Stimulated activated CD8-positive, alpha-beta memory T cell treated with anti-CD3 and anti-CD28 coated beads, Interleukin-12 subunit alpha, Interleukin-12 subunit beta, amount 100 ng/mL, for 4 hours (primary cell): ENCODE results near the gene C13orf42.
"Not testable (repeated sequence)": the region's sequence is repeated elsewhere in the genome, so short reads cannot be mapped to it uniquely, and the experiment has no call there.

Experiments
- DNase-seq: peaks from one replicate; pipeline ENCODE4 v3.0.0-alpha.2; 2020; ENCODE audit warnings: low read depth

The C13orf42 gene

DNA sequence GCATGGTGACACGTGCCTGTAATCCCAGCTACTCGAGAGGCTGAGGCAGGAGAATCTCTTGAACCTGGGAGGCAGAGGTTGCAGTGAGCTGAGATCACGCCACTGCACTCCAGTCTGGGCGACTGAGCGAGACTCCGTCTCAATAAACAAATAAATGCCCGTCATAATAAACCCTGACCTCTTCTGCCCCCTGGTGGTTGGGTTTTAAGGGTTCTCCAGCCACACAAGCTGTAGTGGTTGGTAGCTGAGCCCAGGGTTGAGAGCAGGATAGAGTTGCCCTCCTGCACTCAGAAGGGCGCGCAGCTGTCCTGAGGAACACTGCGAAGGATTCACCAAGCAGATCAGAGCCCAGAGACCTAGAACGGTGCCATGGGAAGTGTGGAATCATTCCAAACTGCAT is 9.8 kb upstream of the C13orf42 start:
- not testable (repeated sequence) for DNase-seq

DNA sequence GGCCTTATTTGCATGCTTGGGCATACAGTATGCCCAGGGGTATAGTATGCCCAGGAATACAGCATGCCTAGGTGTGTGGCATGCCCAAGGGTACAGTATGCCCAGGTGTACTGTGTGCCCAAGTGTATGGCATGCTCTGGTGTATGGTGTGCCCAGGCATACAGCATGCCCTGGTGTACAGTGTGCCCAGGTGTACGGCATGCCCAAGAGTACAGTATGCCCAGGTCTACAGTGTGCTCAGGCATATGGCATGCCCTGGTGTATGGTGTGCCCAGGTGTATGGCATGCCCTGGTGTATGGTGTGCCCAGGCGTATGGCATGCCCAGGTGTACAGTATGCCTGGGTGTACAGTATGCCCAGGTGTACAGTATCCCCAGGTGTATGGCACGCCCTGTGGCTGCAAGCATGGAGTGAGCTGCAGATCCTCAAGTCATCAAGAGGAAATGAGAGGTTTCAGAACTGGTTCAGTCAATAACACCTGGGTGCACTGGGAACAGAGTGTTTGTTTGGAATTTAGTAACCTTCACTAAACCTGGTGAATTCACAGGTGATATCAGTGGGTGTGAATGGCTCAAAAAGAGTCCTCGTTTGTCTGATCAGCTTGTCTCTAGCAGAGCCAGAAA is 7.8 kb upstream of the C13orf42 start:
- no peak for DNase-seq

DNA sequence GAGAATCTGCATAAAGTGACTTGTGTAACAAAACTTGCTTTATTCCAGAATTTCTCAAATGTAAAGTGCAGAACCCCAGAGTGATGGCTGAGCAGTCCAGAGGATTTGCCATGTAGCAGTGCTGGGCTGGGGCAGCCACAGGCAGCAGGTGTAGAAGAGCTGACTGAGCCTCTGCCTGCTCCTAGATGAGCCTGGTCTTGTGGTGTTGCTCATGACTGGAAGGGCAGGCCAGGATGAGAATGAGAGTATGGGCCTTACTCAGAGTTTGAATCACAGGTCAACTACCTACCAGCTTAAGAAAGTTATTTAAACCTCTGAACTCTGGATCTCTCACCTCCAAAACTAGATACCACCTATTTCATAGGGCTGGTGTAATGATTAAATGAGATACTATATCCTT is 2.9 kb upstream of the C13orf42 start:
- no peak for DNase-seq

DNA sequence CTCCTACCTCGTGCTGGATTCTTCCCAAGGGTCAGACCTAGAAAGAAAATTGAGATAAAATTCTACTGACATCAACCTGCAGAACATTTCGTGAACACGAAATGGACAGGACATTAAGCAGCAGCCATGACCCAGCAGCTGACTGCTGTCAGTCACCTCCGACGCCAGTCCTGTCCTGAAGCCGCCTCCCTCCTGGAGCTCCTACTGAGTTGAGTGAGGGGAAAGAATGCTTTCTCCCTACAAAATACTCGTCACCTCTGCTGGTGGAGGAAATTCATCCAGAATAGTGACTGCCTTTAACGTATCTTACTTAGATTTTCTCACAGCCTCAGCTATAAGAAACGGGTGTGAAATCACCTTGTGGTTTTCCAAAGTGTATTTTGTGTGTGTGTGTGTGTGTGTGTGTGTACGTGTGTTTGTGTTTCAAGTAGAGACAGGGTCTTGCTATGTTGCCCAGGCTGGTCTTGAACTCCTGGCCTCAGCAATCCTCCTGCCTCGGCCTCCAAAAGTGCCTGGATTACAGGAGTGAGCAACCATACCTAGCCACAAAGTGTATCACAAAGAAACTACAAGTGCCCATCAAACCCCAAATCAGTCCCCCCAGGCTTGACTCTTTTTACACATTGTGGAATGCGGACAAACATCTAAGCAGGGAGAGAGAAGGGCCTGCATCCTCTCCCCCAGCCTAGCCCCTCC is 2.3 kb upstream of the C13orf42 start:
- no peak for DNase-seq

DNA sequence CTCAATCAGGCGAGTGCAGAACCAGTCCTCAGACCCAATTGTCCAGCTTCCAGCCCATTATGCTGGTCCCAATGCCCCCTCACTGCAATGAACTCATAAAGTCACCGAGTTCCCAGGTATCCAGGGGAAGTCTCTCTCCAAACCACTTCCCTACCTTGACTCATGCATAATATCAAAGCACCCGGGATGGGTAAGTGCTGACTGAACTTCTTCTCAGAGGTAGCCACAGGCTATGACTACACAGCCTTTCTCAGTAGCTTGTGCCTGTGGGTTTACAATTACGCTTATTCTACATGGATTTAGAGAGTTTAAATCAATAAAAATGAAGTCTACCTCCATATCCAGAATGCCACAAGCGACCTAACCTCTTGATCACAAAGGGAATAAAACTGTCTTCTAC is 1.7 kb upstream of the C13orf42 start:
- DNase-seq: no peak

DNA sequence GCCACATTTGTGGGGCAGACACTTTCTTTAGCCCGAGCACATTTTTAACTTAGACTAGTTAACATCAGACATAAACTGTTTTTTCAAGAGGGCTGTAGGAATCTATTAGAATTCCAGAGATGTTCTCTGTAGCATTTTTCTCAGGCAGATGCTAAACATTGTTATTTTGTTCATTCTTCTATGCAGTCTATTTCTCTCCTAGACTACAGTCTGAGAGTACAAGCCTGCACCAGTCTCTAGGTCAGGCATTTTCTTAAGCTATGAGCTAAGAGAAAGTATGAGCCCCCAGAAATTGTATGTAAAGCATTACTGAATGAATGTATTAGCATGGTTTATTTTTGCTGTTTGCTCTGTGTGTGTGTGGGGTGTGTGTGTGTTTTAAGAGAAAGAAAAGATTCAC is 923 bp upstream of the C13orf42 start:
- no peak for DNase-seq

DNA sequence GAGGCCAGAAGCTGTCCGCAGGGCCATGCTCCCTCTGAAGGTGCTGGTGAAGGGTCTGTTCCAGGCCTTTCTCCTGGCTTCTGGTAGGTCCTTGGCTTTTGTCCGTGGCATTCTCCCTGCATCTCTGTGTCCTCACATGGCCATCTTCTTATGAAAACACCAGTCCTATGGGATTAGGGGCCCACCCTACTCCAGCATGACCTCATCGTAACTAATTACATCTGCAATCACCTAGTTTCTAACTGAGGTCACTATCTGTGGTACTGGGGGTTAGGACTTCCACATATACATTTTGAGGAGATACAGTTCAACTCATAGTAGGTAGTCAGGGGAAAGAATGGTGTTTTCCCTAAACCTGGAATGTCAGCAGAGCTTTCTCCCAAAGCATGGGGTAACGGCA is 3.1 kb downstream of the C13orf42 start:
- no peak for DNase-seq

DNA sequence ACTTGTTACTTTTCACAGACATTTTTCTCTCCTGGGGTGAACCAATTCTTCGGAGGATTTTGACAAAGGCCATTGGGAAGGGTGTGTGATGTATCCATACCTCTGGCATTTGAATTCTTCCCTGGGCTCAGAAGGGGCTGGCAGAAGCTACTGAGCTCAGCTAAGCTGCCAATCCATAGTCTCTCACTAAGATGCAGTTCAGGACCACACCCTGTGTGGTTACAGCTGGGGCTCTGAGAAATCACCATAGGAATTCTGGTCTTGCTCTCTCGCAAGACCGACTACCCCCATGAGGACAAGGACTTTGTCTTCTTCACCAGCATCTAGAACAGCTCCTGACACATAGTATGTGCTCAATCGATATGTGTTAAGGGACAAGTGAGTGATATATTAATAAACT is 6.0 kb downstream of the C13orf42 start:
- DNase-seq: no peak

DNA sequence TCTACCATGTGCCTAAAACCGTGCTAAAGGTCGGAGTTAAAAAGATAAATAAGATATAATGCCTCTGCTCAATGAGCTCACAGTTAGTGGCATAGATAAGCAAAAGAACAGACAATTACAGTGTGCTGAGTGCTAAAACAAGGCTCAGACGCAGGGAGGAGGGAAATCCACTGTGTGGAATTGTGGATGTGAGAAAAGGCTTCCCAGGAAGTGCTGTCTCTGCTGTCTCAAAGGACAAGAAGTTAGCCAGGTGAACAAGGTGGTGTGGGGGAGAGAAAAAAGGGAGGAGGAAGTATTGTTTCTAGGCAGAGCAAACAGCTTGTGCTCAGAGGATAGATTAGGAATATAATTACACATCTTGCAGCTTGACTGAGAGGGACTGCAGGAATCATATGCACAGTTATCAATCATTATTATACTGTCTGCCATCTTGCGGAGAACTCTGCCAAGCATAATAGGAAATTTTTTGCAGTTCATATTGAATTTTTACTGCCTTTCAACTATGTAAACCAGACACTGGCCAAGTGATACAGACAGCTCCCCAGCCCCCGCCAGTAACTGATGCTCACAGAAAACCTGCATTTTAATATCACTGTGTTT is 9.3 kb downstream of the C13orf42 start:
- no peak for DNase-seq

DNA sequence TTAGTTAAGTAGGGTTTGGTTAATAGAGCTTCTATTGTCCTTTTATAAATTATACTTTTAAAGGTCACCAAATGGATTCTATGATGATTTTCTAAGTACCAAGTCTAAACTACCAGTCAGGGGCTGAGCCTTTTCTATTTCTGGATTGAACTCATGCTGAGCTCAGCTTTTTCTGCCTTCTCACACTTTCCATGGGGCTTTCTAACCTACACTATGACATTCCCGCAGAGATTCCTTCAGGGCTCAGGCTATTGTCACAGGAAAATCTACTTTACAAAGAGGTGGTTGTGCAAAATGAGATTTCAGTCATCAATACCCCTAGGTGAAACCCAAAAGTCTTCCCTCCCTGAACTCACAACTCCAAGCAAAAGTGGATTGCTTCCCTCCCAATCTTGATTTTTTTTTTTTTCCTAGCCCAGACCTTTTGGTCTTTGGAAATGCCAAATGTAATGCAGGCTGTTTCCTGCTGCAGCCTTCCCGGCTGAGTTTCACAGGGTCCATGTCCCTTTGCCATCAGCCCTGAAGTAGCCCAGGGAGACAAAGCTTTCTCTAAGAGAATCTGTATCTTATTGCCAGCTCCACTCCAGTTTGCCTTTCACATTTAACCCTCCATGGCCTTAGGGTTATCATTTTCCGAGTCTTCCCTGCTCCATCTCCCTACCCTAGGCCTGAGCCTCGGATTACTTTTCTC is 13.6 kb downstream of the C13orf42 start:
- no peak for DNase-seq

DNA sequence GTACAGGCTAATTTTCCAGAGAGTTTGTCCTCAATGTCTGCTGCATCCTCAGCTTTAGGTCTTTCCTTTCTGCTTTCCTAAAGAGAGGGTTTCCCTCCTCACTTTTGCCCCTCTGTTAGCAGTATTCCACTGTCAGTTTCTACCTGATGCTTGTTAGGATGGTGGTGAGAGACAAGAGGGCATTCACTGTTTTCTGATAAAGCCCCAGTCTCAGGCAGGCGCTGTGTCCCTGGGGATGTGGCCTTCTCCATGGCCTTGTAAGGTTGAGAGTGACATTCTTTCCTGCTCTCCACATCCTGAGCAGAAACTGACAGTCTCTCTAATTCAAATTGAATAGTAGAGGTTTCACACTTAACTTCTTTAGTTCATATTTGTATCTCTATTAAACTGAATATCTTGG is 14.9 kb downstream of the C13orf42 start:
- no peak for DNase-seq

DNA sequence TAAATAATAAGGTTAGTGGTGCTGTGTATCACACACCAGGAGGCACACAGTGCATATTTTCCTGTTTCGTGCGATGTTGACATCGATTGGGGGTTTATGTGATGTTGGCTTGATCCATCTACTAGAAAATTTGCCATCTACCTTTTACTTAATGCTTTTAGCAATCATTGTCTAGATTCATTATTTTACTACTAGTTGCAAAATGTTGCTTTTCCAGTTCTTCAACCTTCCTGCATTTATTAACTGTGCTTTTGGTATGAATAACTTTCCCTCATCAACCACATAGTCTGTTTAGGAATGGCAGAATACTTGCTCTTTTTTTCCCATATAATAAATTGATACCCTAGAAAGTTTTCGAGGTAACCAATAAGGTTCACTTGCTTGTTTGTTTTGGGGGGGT is 17.5 kb downstream of the C13orf42 start:
- no peak for DNase-seq

DNA sequence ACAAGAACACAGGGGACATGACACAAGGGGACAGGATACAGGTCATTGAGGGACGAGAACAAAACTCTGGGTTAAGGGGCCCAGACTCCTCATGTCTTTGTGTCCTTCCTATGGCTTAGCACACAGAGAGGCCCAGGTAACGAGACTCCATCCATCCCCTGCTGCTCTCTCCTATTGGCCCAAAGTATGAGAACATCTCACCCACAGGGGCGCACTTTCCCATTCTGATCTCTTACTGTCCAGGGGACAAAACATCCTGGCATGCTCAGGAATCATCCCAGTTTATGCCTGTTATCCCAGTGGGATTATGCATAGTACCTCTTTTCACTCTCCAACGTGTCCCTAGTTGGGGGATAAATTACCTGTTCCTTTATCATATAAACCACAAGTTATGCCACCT is 19.2 kb downstream of the C13orf42 start:
- DNase-seq: no peak

DNA sequence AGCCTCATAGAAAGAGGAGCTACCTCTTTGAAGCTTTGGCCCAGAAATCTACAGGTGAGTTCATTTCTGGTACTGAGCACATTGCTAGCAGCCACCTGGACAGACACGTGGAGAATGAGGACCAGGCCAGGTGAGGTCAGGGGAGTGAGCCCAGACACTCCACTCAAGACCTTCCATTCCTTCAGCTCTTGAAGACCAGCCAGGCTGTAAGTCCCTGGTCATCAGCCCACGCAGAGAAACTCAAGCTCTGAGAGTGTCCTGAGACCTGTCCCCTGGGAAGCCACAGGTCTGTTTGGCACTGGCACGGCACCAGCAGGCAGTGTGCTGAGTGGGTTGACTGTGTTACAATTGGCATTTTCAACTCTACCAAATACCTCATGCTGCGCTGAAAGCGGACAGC is 27.4 kb downstream of the C13orf42 start:
- no peak for DNase-seq

DNA sequence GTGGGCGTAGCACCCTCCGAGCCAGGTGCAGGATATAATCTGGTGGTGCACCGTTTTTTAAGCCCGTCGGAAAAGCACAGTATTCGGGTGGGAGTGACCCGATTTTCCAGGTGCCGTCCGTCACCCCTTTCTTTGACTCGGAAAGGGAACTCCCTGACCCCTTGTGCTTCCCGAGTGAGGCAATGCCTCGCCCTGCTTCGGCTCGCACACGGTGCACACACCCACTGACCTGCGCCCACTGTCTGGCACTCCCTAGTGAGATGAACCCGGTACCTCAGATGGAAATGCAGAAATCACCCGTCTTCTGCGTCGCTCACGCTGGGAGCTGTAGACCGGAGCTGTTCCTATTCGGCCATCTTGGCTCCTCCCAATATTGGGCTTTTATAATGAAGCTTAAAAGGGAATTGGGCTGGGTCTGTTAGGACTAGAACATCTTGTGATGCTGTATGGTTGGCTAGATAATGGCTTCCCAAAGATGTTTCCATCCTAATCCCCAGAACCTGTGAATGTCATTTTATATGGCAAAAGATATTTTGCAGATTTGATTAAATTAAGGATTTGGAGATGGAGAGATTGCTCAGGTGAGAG is 30.5 kb downstream of the C13orf42 start:
- DNase-seq: not testable (repeated sequence)

DNA sequence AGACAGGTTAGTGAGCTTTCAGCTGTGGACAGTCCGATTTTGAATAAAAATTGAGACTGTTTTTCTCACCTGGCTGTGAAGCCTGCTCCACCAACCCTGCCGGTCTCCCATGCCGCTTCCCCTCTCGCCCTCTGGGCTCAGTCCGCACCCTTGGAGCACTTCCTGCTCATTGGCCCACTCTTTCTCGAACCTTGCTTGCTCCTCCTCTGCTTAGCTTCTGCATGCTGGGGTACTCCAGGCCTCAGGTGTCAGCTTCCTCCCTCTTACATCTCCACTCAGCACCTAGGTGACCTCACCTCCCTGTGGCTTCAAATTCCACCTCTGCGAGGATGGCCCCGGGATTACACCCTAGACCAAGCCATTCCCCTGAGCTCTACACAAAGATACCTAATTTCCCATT is 39.6 kb downstream of the C13orf42 start:
- no peak for DNase-seq

DNA sequence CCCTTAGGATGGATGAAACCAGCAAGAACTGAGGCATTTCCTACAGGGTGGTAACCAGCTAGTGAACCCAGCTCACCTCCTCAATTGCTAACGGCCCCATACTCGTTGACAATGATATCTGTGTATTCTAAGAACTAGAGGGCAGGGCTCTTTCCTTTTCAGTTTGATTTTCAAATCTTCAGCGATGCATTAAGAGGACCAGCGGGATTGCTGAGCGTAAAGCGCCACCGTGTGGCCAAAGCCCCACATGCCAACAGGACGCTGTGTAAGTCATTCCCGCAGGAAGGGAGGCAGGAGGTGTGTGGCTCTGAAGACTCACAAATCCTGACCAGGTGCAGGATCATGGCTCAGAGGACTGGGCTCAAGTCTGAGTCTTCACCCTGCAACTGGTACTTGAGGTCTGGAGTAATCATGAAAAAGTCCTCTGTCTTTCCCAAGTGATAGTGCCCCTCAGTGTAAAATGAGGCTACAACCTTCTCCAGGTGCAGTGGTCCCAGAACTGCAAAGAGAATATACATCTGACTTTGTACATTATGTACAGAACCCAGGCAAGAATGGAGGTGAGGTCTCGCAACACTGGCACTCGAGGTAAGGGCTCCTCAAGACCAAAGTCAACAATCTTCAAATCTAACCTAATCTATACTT is 40.9 kb downstream of the C13orf42 start:
- peak; percentile 52 for DNase-seq

DNA sequence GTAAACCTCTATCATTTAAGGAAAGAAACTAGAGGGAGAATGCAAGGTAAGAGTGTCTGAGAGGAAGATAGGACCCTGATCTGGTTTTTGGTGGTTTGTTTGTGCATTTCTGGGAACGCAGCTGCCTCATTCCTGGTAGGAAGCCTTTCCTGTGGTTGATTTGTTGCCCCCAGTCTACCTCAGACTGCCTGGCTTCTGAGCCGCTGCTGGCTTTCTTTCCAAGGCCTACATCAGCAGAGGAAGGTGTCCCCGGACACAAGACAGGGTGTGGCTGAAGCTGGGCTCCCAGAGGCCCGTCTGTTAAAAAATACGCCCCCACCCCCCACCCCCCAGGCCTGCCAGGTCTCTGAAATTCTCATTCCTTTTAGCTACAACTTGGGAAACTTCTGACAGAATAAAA is 42.6 kb downstream of the C13orf42 start:
- DNase-seq: no peak

DNA sequence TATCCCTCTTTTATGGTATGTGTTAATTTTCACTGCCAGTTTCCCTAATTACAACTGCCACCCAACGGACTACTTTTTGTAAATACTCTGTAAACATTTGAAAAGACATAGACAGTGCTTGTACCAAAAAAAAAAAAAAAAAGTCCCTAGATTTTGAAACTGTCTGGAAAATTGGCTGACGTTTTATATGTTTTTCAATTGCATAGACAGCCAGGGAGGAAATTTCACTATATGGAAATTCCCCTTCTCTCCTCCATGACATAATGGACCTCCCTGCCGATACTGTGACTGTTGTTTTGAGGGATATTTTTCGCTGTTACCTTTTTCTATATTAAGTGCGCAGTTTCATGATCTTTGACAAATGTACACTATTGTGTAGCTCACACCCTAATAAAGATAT is 43.4 kb downstream of the C13orf42 start:
- no peak for DNase-seq

DNA sequence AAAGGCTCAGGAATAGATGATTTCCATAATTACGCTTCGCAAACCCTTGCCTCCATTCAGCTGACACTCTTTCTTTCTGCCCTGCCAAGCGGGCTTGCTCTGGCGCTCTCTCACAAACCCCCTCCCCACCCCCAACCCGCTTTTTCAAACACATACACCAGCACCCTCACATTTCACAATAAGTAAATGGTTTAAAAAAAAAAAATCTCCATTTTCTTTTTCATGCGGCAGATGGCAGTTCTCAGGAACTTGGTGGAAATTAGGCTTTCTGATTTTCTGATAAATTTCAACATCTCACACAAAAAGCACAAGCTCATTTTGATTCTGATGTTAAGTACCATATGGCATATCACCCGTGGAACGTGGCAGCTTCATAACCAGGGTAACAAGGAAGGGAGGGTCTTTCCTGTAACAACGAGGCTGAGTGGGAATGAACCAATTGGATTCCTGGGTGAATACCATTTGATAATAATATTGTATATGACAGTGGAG is 43.8 kb downstream of the C13orf42 start:
- no peak for DNase-seq

DNA sequence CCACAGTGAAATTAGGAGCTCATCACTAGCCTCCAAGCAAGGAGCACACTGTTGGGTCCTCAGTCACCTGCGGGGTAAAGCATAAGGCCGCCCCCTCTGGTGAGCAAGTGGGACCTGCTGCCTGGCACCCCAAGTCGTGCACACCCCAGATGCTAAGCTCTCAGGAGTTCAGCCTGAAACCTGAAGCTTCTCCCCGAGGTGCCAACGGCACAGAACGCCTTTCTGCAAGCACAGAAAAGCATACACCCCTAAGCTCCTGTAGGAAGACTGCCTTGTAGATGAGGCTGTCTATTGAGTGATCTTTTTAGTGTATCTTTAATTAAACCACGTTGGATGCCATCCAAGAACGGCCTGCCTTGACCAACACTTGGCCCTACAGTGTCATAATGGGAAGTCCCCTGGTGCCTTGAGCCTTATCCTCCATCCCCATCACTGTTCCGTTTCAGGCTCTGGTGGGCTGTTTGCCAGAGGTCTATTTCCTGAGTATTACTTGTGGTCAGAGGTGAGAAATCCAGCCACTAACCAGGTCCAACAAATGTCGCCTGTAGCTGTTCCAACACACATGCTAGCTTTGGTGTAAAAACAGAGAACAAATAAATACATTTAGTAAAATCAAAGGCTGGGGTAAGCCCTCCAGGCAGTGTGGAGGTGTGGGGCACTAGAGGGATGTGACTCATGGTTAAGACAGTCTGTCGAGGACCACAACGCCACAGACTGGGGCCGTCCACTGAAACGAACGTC is 44.8 kb downstream of the C13orf42 start:
- no peak for DNase-seq
